ENCODE measurements around the gene TPRG1L.

The TPRG1L gene

GRCh38 chr1:3586986-3587759, 37.6 kb upstream of the TPRG1L start:
- CTCF ChIA-PET, result interaction anchor here (1.2 kb wide), 1 partner anchor 32 kb away, joined by 3 read pairs; no protein-coding TSS in a partner anchor
- H3K9me3 Mint-ChIP-seq, result peaks cover 6% of the 10 kb centered on the region
- H3K27ac Mint-ChIP-seq, result no peak overlapping the region
- DNase-seq, result no peak
- no peak overlapping the region for H3K4me3 Mint-ChIP-seq
- H3K27me3 Mint-ChIP-seq, result no peaks in the 10 kb centered on the region
- no peaks in the 10 kb centered on the region for H3K4me1 Mint-ChIP-seq
- H3K36me3 Mint-ChIP-seq, result peaks cover 2% of the 10 kb centered on the region

GRCh38 chr1:3588395-3588794, 36.4 kb upstream of the TPRG1L start:
- Mint-ChIP-seq H3K27ac (no peak overlapping the region), H3K9me3 (peaks cover 3% of the 10 kb centered on the region), H3K4me1 (no peaks in the 10 kb centered on the region), H3K36me3 (peaks cover 2% of the 10 kb centered on the region), H3K27me3 (no peaks in the 10 kb centered on the region), H3K4me3 (no peak overlapping the region)
- DNase-seq, result no peak
- CTCF ChIA-PET, result no interaction called here

- no peak for DNase-seq
- Mint-ChIP-seq H3K4me1 (no peaks in the 10 kb centered on the region), H3K4me3 (no peak overlapping the region), H3K36me3 (no peaks in the 10 kb centered on the region), H3K27me3 (no peaks in the 10 kb centered on the region), H3K9me3 (no peaks in the 10 kb centered on the region), H3K27ac (no peak overlapping the region)
- CTCF ChIA-PET, result no interaction called here
Measured at GRCh38 chr1:3590139-3590763, 34.6 kb upstream of the TPRG1L start.

GRCh38 chr1:3590951-3591865, 33.6 kb upstream of the TPRG1L start:
- Mint-ChIP-seq H3K27me3 (no peaks in the 10 kb centered on the region), H3K4me3 (no peak overlapping the region), H3K36me3 (no peaks in the 10 kb centered on the region), H3K4me1 (no peaks in the 10 kb centered on the region), H3K9me3 (no peaks in the 10 kb centered on the region), H3K27ac (no peak overlapping the region)
- CTCF ChIA-PET, result interaction anchor here (0.7 kb wide), 1 partner anchor 325 kb away, joined by 3 read pairs; no protein-coding TSS in a partner anchor
- no peak for DNase-seq

- CTCF ChIA-PET, result no interaction called here
- no peak overlapping the region for H3K27ac Mint-ChIP-seq
- H3K27me3 Mint-ChIP-seq, result peaks cover 6% of the 10 kb centered on the region
Measured at GRCh38 chr1:3593334-3593733, 31.5 kb upstream of the TPRG1L start.

GRCh38 chr1:3593745-3594144, 31.1 kb upstream of the TPRG1L start:
- CTCF ChIA-PET, result no interaction called here
- Mint-ChIP-seq H3K27me3 (peaks cover 6% of the 10 kb centered on the region), H3K9me3 (no peaks in the 10 kb centered on the region), H3K4me1 (peaks cover 15% of the 10 kb centered on the region), H3K27ac (no peak overlapping the region), H3K36me3 (no peaks in the 10 kb centered on the region), H3K4me3 (no peak overlapping the region)
- no peak for DNase-seq

More at GRCh38 chr1:3593334-3593733, 31.5 kb upstream of the TPRG1L start:
- H3K4me1 Mint-ChIP-seq, result peaks cover 14% of the 10 kb centered on the region
- H3K9me3 Mint-ChIP-seq, result no peaks in the 10 kb centered on the region
- DNase-seq, result no peak
- no peak overlapping the region for H3K4me3 Mint-ChIP-seq
- H3K36me3 Mint-ChIP-seq, result no peaks in the 10 kb centered on the region

- H3K4me1 Mint-ChIP-seq, result peaks cover 15% of the 10 kb centered on the region
- peaks cover 6% of the 10 kb centered on the region for H3K27me3 Mint-ChIP-seq
- H3K9me3 Mint-ChIP-seq, result no peaks in the 10 kb centered on the region
- no peak for DNase-seq
- CTCF ChIA-PET, result no interaction called here
- H3K4me3 Mint-ChIP-seq, result no peak overlapping the region
- no peak overlapping the region for H3K27ac Mint-ChIP-seq
- no peaks in the 10 kb centered on the region for H3K36me3 Mint-ChIP-seq
Measured at GRCh38 chr1:3594706-3595377, 30.0 kb upstream of the TPRG1L start.

GRCh38 chr1:3595949-3596348, 28.9 kb upstream of the TPRG1L start:
- no peaks in the 10 kb centered on the region for H3K36me3 Mint-ChIP-seq
- DNase-seq, result no peak
- H3K4me1 Mint-ChIP-seq, result peaks cover 15% of the 10 kb centered on the region
- H3K27me3 Mint-ChIP-seq, result peaks cover 6% of the 10 kb centered on the region
- CTCF ChIA-PET, result interaction anchor here (0.9 kb wide), 1 partner anchor 30 kb away, joined by 3 read pairs; no protein-coding TSS in a partner anchor
- no peaks in the 10 kb centered on the region for H3K9me3 Mint-ChIP-seq
- no peak overlapping the region for H3K27ac Mint-ChIP-seq
- H3K4me3 Mint-ChIP-seq, result no peak overlapping the region

- no peaks in the 10 kb centered on the region for H3K9me3 Mint-ChIP-seq
- no peak for DNase-seq
- no peaks in the 10 kb centered on the region for H3K36me3 Mint-ChIP-seq
- peak overlapping the region; percentile 63 for H3K27ac Mint-ChIP-seq
- H3K27me3 Mint-ChIP-seq, result peaks cover 6% of the 10 kb centered on the region
- no peak overlapping the region for H3K4me3 Mint-ChIP-seq
- H3K4me1 Mint-ChIP-seq, result peaks cover 15% of the 10 kb centered on the region
- CTCF ChIA-PET, result interaction anchor here (0.9 kb wide), 1 partner anchor 31 kb away, joined by 3 read pairs; no protein-coding TSS in a partner anchor
Measured at GRCh38 chr1:3596663-3597598, 27.9 kb upstream of the TPRG1L start.

GRCh38 chr1:3597599-3597964, 27.2 kb upstream of the TPRG1L start:
- CTCF ChIA-PET, result no interaction called here
- no peaks in the 10 kb centered on the region for H3K36me3 Mint-ChIP-seq
- peak overlapping the region; percentile 63 for H3K27ac Mint-ChIP-seq
- no peaks in the 10 kb centered on the region for H3K9me3 Mint-ChIP-seq
- peaks cover 15% of the 10 kb centered on the region for H3K4me1 Mint-ChIP-seq
- peaks cover 6% of the 10 kb centered on the region for H3K27me3 Mint-ChIP-seq
- no peak overlapping the region for H3K4me3 Mint-ChIP-seq
- peak; percentile 49 for DNase-seq

GRCh38 chr1:3598051-3598491, 26.7 kb upstream of the TPRG1L start:
- CTCF ChIA-PET, result no interaction called here
- Mint-ChIP-seq H3K9me3 (no peaks in the 10 kb centered on the region), H3K4me3 (no peak overlapping the region), H3K4me1 (peaks cover 15% of the 10 kb centered on the region), H3K36me3 (no peaks in the 10 kb centered on the region), H3K27me3 (peaks cover 6% of the 10 kb centered on the region), H3K27ac (peak overlapping the region; percentile 58)
- DNase-seq, result no peak

GRCh38 chr1:3598522-3599285, 26.1 kb upstream of the TPRG1L start:
- H3K36me3 Mint-ChIP-seq, result no peaks in the 10 kb centered on the region
- CTCF ChIA-PET, result interaction anchor here (0.9 to 2.1 kb wide), 2 partner anchors 20 to 22 kb away, joined by 3 to 8 read pairs; no protein-coding TSS in a partner anchor
- no peak overlapping the region for H3K4me3 Mint-ChIP-seq
- peaks cover 15% of the 10 kb centered on the region for H3K4me1 Mint-ChIP-seq
- peaks cover 6% of the 10 kb centered on the region for H3K27me3 Mint-ChIP-seq
- DNase-seq, result no peak
- H3K9me3 Mint-ChIP-seq, result no peaks in the 10 kb centered on the region
- peak overlapping the region; percentile 58 for H3K27ac Mint-ChIP-seq

All from activated naive CD4-positive, alpha-beta T cell treated with anti-CD3 and anti-CD28 coated beads, Interleukin-2, amount 10 ng/mL, durations not matched to agents 7 days and 5 days (primary cell).